Sigmoid colon (tissue), 4 donors: ENCODE measurements around the gene RRBP1.

Experiments used
- EP300 ChIP-seq, 4 donors: sonication (generic); formaldehyde crosslinking; IDR thresholded peaks; one replicate each; pipeline ENCODE4 v1.6.1; 2017; ENCODE audit warnings: antibody characterized with exemption in 4 of 4
- POLR2A ChIP-seq, 2 donors: fragments of 450-650 bp; IDR thresholded peaks; one replicate each; pipeline ENCODE4 v1.6.1; 2016; ENCODE audit warnings: antibody characterized with exemption in 2 of 2, mild to moderate bottlenecking in 2 of 2, moderate library complexity in 2 of 2
- POLR2AphosphoS5 ChIP-seq, 4 donors: sonication (generic); formaldehyde crosslinking; IDR thresholded peaks; one replicate each; pipeline ENCODE4 v1.6.1; 2017; ENCODE audit warnings: antibody characterized with exemption in 4 of 4
- TF ChIP-seq, protein P1 (sequence below), 4 experiments: fragments of 450-650 bp in 3 of 4; fragments of 200-600 bp in 1 of 4; IDR thresholded peaks; one replicate each; pipeline ENCODE4 v1.5.1; 2016 to 2019; ENCODE audit warnings: antibody characterized with exemption in 4 of 4, mild to moderate bottlenecking in 3 of 4, moderate library complexity in 2 of 4

DNA sequence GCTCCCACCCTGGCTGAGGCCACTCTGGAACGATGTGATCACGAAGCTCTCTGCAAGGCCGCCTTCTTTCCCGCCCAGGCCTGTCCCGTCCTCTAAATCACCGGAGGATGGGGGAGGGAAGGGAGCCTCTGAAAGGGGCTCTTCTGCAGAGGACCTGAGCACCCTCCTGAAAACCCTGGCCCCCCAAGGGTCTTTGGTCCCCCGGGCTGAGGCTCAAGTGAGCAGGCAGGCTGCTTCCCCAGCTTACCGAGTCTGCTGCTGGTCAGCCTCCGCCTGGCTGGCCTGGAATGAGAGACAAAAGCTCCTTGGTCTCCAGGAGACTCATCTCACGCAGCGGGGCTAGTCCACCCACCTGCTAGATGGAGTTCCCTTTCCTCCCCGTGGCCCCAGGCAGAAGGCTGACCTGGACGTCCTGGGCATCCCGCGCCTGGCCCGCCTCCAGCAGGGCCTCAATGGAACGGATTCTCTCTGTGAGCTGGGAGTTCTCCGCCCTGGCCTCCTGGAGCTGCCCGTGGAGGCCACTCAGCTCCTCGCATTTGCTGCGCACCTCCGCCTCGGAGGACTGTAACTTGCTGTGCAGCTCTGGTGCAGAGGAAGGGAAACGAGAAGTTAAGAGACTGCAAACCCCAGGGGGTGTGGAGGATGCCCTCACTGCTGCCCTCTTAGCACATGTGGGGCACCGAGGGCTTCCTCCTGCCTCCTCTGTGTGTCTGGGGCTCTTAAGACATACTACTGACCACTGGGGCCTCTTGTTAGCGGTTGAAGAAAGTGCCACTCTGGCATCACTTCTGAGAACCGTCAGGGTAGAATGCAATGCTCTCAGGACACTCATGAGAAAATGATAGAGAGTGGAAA is 54.7 kb downstream of the RRBP1 start:
- TF ChIP-seq EP300 (IDR thresholded peaks at IDR 0.05) (no peak), POLR2AphosphoS5 (IDR thresholded peaks at IDR 0.05) (no peak), POLR2A (IDR thresholded peaks at IDR 0.05) (no peak)
- TF ChIP-seq, protein P1, sequence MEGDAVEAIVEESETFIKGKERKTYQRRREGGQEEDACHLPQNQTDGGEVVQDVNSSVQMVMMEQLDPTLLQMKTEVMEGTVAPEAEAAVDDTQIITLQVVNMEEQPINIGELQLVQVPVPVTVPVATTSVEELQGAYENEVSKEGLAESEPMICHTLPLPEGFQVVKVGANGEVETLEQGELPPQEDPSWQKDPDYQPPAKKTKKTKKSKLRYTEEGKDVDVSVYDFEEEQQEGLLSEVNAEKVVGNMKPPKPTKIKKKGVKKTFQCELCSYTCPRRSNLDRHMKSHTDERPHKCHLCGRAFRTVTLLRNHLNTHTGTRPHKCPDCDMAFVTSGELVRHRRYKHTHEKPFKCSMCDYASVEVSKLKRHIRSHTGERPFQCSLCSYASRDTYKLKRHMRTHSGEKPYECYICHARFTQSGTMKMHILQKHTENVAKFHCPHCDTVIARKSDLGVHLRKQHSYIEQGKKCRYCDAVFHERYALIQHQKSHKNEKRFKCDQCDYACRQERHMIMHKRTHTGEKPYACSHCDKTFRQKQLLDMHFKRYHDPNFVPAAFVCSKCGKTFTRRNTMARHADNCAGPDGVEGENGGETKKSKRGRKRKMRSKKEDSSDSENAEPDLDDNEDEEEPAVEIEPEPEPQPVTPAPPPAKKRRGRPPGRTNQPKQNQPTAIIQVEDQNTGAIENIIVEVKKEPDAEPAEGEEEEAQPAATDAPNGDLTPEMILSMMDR (IDR thresholded peaks at IDR 0.05), result no peak
